ENCODE data around the gene RAB31.

Gene RAB31

GRCh38 chr18:9714266-9715087 is 6.4 kb downstream of the RAB31 start:
- DNase-seq = no peak

- DNase-seq = no peak
Measured at GRCh38 chr18:9715088-9715343, 6.9 kb downstream of the RAB31 start.

- DNase-seq = no peak
Measured at GRCh38 chr18:9715978-9716774, 8.1 kb downstream of the RAB31 start.

- DNase-seq = no peak
Measured at GRCh38 chr18:9716780-9717563, 8.9 kb downstream of the RAB31 start.

- no peak for DNase-seq
Measured at GRCh38 chr18:9719421-9719981, 11.4 kb downstream of the RAB31 start.

DNA sequence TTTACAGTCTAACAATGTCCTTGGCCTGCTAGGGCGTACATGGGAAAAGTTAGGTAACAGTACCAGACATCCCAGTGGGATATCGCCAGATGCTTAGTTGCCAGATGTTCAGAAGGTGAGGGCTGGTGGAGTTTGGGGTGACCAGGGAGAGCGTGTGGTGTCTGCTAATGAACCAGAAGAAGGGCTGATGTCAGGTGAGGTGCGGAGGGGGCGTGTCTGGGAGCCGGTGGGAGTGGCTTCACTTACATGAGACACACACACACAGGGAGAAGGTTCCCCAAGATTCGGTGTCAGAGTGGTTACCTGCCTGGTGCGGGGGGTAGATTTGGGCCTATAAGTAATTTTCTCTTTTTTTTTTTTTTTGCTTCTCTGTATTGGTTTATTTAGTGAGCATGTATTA is 12.2 kb downstream of the RAB31 start:
- DNase-seq = no peak

- DNase-seq = no peak
Measured at GRCh38 chr18:9721893-9722550, 13.9 kb downstream of the RAB31 start.

DNA sequence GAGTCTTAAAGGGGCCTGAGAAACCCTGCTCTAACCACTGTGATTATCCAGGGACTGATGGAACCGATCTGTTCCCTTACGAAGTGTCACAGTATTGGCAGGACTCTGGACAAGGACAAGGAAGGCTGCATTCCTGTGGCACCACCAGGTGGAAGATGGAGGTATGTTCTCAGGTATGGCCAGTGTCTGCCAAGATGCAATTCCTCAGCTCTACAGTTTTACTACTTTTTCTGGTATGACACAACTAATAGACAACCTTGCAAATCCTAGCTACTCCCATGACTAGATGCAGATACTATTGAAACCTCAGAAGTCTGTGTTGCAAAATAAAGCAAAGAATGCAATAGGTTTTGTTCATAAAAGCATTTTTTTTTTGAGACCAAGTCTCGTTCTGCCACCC is 14.6 kb downstream of the RAB31 start:
- DNase-seq = peak in 1 of 2 donors; percentile 8

- no peak for DNase-seq
Measured at GRCh38 chr18:9724797-9725585, 16.9 kb downstream of the RAB31 start.

DNA sequence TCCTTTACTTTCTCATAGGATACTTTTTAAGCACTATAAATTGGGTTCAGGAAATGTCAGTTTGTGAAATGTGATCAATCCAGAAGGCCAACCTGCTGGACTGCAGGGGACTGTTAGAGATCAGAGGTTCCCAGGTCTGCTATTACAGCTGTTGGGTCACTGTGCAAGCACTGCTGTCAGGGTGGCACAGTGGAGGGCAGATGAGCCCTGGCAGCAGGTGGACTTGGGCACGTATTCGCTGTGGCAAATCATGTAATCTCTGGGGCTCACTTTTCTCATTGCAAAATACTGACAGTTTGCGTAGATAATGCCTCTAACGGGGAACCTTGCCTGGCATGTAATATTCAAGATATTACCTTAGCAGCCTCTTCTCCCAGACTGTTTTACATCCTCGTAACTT is 18.1 kb downstream of the RAB31 start:
- no peak for DNase-seq

GRCh38 chr18:9726936-9727335 is 18.8 kb downstream of the RAB31 start:
- DNase-seq = no peak

DNA sequence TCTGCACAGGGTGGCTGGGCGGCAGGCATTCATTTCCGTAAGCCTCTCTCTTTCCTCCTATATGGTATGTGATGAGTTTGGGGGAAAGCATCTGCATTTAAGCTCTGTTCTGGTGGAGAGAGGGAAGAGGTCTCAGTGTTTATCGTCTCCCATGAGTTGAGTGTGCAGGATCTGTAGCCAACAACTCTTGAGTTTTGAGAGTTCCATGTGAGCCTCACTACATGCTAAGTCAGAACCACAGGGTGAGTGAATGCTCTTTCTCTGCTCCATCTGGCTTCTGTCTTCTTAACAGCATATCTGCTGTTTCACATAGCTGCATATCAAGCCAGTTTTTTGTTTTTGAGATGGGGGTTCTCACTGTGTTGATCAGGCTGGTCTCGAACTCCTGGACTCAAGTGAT is 22.7 kb downstream of the RAB31 start:
- no peak for DNase-seq

DNA sequence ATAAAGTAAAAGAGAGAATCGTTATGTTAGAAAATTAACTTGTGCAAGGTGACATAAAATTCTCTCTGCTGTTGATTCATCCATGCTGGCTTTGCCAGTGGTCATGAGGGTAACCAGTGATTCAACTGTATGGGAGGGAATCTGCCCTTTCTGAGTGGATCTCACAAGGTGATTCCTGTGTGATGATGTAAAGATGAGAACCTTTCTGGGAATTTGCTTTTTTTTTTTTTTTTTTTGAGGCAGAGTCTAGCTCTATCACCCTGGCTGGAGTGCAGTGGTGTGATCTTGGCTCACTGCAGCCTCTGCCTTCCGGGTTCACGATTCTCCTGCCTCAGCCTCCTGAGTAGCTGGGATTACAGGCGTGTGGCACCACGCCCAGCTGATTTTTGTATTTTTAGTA is 23.3 kb downstream of the RAB31 start:
- no peak for DNase-seq

GRCh38 chr18:9732031-9732430 is 23.9 kb downstream of the RAB31 start:
- no peak for DNase-seq

GRCh38 chr18:9734189-9734588 is 26.1 kb downstream of the RAB31 start:
- no peak for DNase-seq

GRCh38 chr18:9735238-9735637 is 27.1 kb downstream of the RAB31 start:
- DNase-seq = no peak

GRCh38 chr18:9735879-9736278 is 27.8 kb downstream of the RAB31 start:
- no peak for DNase-seq

GRCh38 chr18:9736286-9736835 is 28.3 kb downstream of the RAB31 start:
- DNase-seq = no peak

DNA sequence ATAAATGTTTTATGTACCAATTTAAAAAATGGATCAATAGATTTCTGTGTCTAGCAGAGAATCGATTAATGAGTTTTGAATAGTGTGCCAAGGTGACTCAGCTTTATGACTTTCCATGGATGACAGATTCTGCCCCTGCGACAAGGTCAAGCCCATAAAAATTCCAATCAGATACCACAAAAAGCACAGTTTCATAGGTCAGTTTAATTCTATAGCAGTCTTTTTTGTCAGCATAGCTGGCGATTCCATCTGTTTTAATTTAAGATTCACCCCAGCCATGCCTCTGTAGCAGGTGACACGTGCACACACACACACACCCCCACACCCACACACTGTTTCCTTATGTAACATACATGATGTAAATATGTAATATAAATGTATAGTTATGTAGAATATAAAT is 28.9 kb downstream of the RAB31 start:
- DNase-seq = no peak

GRCh38 chr18:9737472-9738121 is 29.5 kb downstream of the RAB31 start:
- DNase-seq = no peak

Data from stimulated activated CD4-positive, alpha-beta T cell treated with anti-CD3 and anti-CD28 coated beads, Interleukin-2, amount 100 ng/mL, for 24 hours (primary cell).